Neural cell (in vitro differentiated cells): Measurements from ENCODE around the gene GABBR2. TPM values are rescaled to one million over a fixed set of nuclear protein-coding genes. Genes with fewer than 3 reads are reported as not detected.
"Not testable (repeated sequence)": the region's sequence is repeated elsewhere in the genome, so short reads cannot be mapped to it uniquely, and the experiment has no call there.

ENCODE experiments used
- H2AFZ ChIP-seq: fragments of 200-600, 300-800 bp; sonication (generic), shearing (Covaris generic); 2 replicates; pipeline ENCODE4 v1.6.0; 2014; ENCODE audit warnings: low read depth, mild to moderate bottlenecking, antibody characterized with exemption, low read length, moderate library complexity
- H3F3A ChIP-seq: fragments of 200-600 bp; shearing (Covaris generic); 2 replicates; pipeline ENCODE4 v1.6.1; 2016; ENCODE audit warnings: mild to moderate bottlenecking, moderate library complexity, mixed read lengths, antibody characterized with exemption, low read length; ENCODE audit not compliant: insufficient read depth, poor library complexity, severe bottlenecking
- H3K27ac ChIP-seq: fragments of 200-600, 300-800 bp; sonication (generic), shearing (Covaris generic); 2 replicates; pipeline ENCODE4 v1.5.1; 2014; ENCODE audit warnings: mild to moderate bottlenecking, low read length, moderate library complexity
- H3K27me3 ChIP-seq: fragments of 300-800, 200-600 bp; sonication (generic), shearing (Covaris generic); 2 replicates; pipeline ENCODE4 v1.6.0; 2014; ENCODE audit warnings: mild to moderate bottlenecking, low read depth, low read length, moderate library complexity; ENCODE audit not compliant: insufficient read depth
- H3K36me3 ChIP-seq: fragments of 300-800, 200-600 bp; sonication (generic), shearing (Covaris generic); 2 replicates; pipeline ENCODE4 v1.5.1; 2014; ENCODE audit warnings: mild to moderate bottlenecking, antibody characterized with exemption, low read length, moderate library complexity; ENCODE audit not compliant: insufficient read depth
- H3K4me2 ChIP-seq: fragments of 300-800, 200-600 bp; sonication (generic), shearing (Covaris generic); 2 replicates; pipeline ENCODE4 v1.6.0; 2014; ENCODE audit warnings: mild to moderate bottlenecking, low read length
- H3K4me3 ChIP-seq: fragments of 300-800, 200-600 bp; sonication (generic), shearing (Covaris generic); 2 replicates; pipeline ENCODE4 v1.5.1; 2014; ENCODE audit warnings: mild to moderate bottlenecking, low read length, moderate library complexity
- H3K79me2 ChIP-seq: fragments of 200-600 bp; shearing (Covaris generic); replicated peaks from 2 replicates; pipeline ENCODE4 v1.6.0; 2014; ENCODE audit warnings: mild to moderate bottlenecking, low read length, moderate library complexity; ENCODE audit not compliant: insufficient read depth
- H3K9ac ChIP-seq: fragments of 300-800, 200-600 bp; sonication (generic), shearing (Covaris generic); 2 replicates; pipeline ENCODE4 v1.6.1; 2016; ENCODE audit warnings: mild to moderate bottlenecking, low read length, mixed read lengths
- H3K9me2 ChIP-seq: fragments of 200-600 bp; shearing (Covaris generic); 2 replicates; pipeline ENCODE4 v1.6.1; 2016; ENCODE audit warnings: mild to moderate bottlenecking, low read length, mixed read lengths; ENCODE audit not compliant: insufficient read depth
- H3K9me3 ChIP-seq: fragments of 200-600, 300-800 bp; sonication (generic), shearing (Covaris generic); 2 replicates; pipeline ENCODE4 v1.6.1; 2016; ENCODE audit warnings: mild to moderate bottlenecking, mixed run types, low read length, moderate library complexity, mixed read lengths
- H4K20me1 ChIP-seq: fragments of 200-600 bp; shearing (Covaris generic); 2 replicates; pipeline ENCODE4 v1.6.1; 2016; ENCODE audit warnings: mild to moderate bottlenecking, mixed run types; ENCODE audit not compliant: insufficient read depth
- CTCF ChIP-seq: fragments of 450-650 bp; IDR thresholded peaks from 2 replicates; pipeline ENCODE4 v1.5.1; 2014; ENCODE audit warnings: antibody characterized with exemption, mild to moderate bottlenecking, moderate library complexity; ENCODE audit not compliant: poor library complexity, severe bottlenecking
- EP300 ChIP-seq: fragments of 450-650 bp; conservative IDR thresholded peaks from 2 replicates; pipeline ENCODE4 v1.6.1; 2014; ENCODE audit warnings: antibody characterized with exemption, mild to moderate bottlenecking, moderate library complexity; ENCODE audit not compliant: poor library complexity, severe bottlenecking
- EZH2 ChIP-seq: fragments of 200-600, 300-800 bp; shearing (Covaris generic), sonication (generic); IDR thresholded peaks from 2 replicates; pipeline ENCODE4 v1.6.1; 2014; ENCODE audit warnings: antibody characterized with exemption, low read length, borderline replicate concordance, mild to moderate bottlenecking; ENCODE audit not compliant: insufficient read depth, poor library complexity, severe bottlenecking
- MXI1 ChIP-seq: fragments of 450-650 bp; conservative IDR thresholded peaks from 2 replicates; pipeline ENCODE4 v1.6.1; 2014; ENCODE audit warnings: antibody characterized with exemption, mild to moderate bottlenecking; ENCODE audit not compliant: poor library complexity, severe bottlenecking
- POLR2AphosphoS5 ChIP-seq: IDR thresholded peaks from 2 replicates; pipeline ENCODE4 v1.6.1; 2012
- RAD21 ChIP-seq: fragments of 450-650 bp; conservative IDR thresholded peaks from 2 replicates; pipeline ENCODE4 v1.6.1; 2014; ENCODE audit warnings: antibody characterized with exemption, mild to moderate bottlenecking, moderate library complexity
- REST ChIP-seq: IDR thresholded peaks from 2 replicates; pipeline ENCODE4 v1.6.1; 2012; ENCODE audit warnings: borderline replicate concordance
- SMC3 ChIP-seq: fragments of 450-650 bp; conservative IDR thresholded peaks from 2 replicates; pipeline ENCODE4 v1.6.1; 2014; ENCODE audit warnings: antibody characterized with exemption, mild to moderate bottlenecking, moderate library complexity; ENCODE audit not compliant: poor library complexity
- TAF1 ChIP-seq: IDR thresholded peaks from 2 replicates; pipeline ENCODE4 v1.6.1; 2012; ENCODE audit warnings: low read depth
- polyA plus RNA-seq: library from polyadenylated mRNA; depleted of rRNA; stranded (reverse); fragments of >200 nt; gene quantifications from 2 replicates; pipeline ENCODE4 v1.2.3, GENCODE V29; 2014

The GABBR2 gene
- polyA plus RNA-seq, 1 donor from 2014 or later = 7.1 TPM

GRCh38 chr9:98515506-98516204 is 193.1 kb downstream of the GABBR2 start:
- Histone ChIP-seq H3K36me3 (no peaks in the 10 kb centered on the region), H3K9me2 (no peaks in the 10 kb centered on the region), H2AFZ (no peak overlapping the region), H4K20me1 (no peaks in the 10 kb centered on the region), H3K4me2 (no peak overlapping the region), H3K27me3 (no peaks in the 10 kb centered on the region), H3K9ac (no peak overlapping the region), H3K27ac (no peak overlapping the region), H3K9me3 (no peaks in the 10 kb centered on the region), H3F3A (no peaks in the 10 kb centered on the region), H3K79me2 (no peaks in the 10 kb centered on the region), H3K4me3 (no peak overlapping the region)
- TF ChIP-seq MXI1 (no peak), CTCF (no peak), POLR2AphosphoS5 (no peak), EZH2 (no peak), REST (no peak), SMC3 (no peak), EP300 (no peak), TAF1 (no peak), RAD21 (no peak)

GRCh38 chr9:98514841-98515240 is 193.9 kb downstream of the GABBR2 start:
- no peak overlapping the region for H3K4me2 ChIP-seq
- H3K27me3 ChIP-seq = no peaks in the 10 kb centered on the region
- no peak overlapping the region for H3K27ac ChIP-seq
- H3K9me2 ChIP-seq = no peaks in the 10 kb centered on the region
- H3K9ac ChIP-seq = no peak overlapping the region
- H3K9me3 ChIP-seq = no peaks in the 10 kb centered on the region
- H4K20me1 ChIP-seq = no peaks in the 10 kb centered on the region
- no peak overlapping the region for H3K4me3 ChIP-seq
- H3F3A ChIP-seq = no peaks in the 10 kb centered on the region
- H3K79me2 ChIP-seq = no peaks in the 10 kb centered on the region
- TF ChIP-seq REST = no peak
- TF ChIP-seq TAF1 = no peak
- no peak for TF ChIP-seq MXI1
- no peak overlapping the region for H2AFZ ChIP-seq
- no peaks in the 10 kb centered on the region for H3K36me3 ChIP-seq

- not testable (repeated sequence) for H3F3A ChIP-seq, H2AFZ ChIP-seq, H3K9ac ChIP-seq, H3K4me3 ChIP-seq, H3K9me3 ChIP-seq, H3K79me2 ChIP-seq, H4K20me1 ChIP-seq, H3K27ac ChIP-seq, H3K9me2 ChIP-seq, H3K36me3 ChIP-seq, H3K4me2 ChIP-seq, H3K27me3 ChIP-seq
These were observed 200.4 kb downstream of the GABBR2 start for GRCh38 chr9:98508217-98508919.
